Esophagus squamous epithelium (tissue), 5 donors: Measurements from ENCODE around the gene TMCO4. TPM values are rescaled to one million over a fixed set of nuclear protein-coding genes. Genes with fewer than 3 reads are reported as not detected.

ENCODE experiments used
- DNase-seq: peaks from one replicate; lab custom pipeline; 2025; lab: John Stamatoyannopoulos, UW
- H3K27ac ChIP-seq, 4 donors: fragments of 200-600 bp; sonication (generic); one replicate each; pipeline ENCODE4 v1.5.1; 2016 to 2019; ENCODE audit warnings: mild to moderate bottlenecking in 1 of 4
- H3K27me3 ChIP-seq, 4 donors: fragments of 200-600 bp; sonication (generic); 1 replicate in 3 of 4; 2 replicates in 1 of 4; pipeline versions ENCODE4 v1.5.1 to v1.6.0; 2017 to 2021; ENCODE audit warnings: antibody characterized with exemption in 1 of 4
- H3K36me3 ChIP-seq, 3 donors: fragments of 200-600 bp; sonication (generic); one replicate each; pipeline ENCODE4 v1.5.1; 2016 to 2019
- H3K4me1 ChIP-seq, 3 donors: fragments of 200-600 bp; sonication (generic); one replicate each; pipeline ENCODE4 v1.5.1; 2017 to 2019
- H3K4me3 ChIP-seq, 4 donors: fragments of 200-600 bp; sonication (generic); 1 replicate in 3 of 4; 2 replicates in 1 of 4; pipeline ENCODE4 v1.5.1; 2016 to 2019; ENCODE audit warnings: mild to moderate bottlenecking in 2 of 4, moderate library complexity in 1 of 4
- H3K9me3 ChIP-seq, 3 donors: fragments of 200-600 bp; sonication (generic); one replicate each; pipeline ENCODE4 v1.5.1; 2016 to 2019
- CTCF ChIP-seq, 6 experiments: fragments of 450-650 bp in 4 of 6; fragments of 200-600 bp in 2 of 6; sonication (generic) in 2 of 6; IDR thresholded peaks; one replicate each; pipeline ENCODE4 v1.5.1; 2016 to 2019; ENCODE audit warnings: antibody characterized with exemption in 6 of 6, mild to moderate bottlenecking in 4 of 6, moderate library complexity in 4 of 6
- POLR2A ChIP-seq, 4 donors: fragments of 450-650 bp; IDR thresholded peaks; one replicate each; pipeline ENCODE4 v1.6.1; 2017; ENCODE audit warnings: antibody characterized with exemption in 4 of 4, mild to moderate bottlenecking in 4 of 4, moderate library complexity in 3 of 4
- WGBS, 2 donors: methylation state at CpG; one replicate each; pipeline ENCODE4 v1.1.5; 2018; 5-methylcytosine and 5-hydroxymethylcytosine counted together
- intact Hi-C: fragments of 100-400 bp; cut with DNase I; formaldehyde crosslinking; loops from one replicate; pipeline ENCODE4 v1.15.0; 2022
- total RNA-seq, 4 donors: library from RNA; depleted of rRNA; stranded (reverse); fragments of >200 nt; gene quantifications; one replicate each; pipeline ENCODE4 v1.1.0, GENCODE V29; 2016
- donor health status: DM: yes; HTN: yes; CAD: no.

The TMCO4 gene
- total RNA-seq, 4 donors from 2014 or later, result 13.0 to 28.8 (median 21.2) TPM

DNA sequence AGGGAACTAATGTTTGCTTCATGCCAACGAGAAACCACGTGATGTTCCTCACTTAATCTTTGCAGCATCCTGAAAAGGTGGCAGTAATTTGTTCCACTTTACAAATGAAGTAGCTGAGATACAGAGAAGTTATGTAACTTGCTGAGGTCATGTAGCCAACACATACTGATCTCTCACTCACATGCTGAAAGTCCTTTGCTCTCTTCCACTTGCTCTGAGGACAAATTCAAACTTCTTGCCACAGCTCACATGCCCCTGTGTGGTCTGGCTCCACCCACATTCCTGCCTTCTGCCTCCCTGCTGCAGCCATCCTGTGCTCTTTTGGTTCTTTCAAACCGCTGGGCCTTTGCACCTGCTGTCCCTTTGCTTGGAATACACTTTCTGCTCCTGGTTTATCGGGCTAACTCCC, 55.4 kb downstream of the TMCO4 start:
- Histone ChIP-seq H3K27me3 (no peaks in the 10 kb centered on the region), H3K4me1 (no peaks in the 10 kb centered on the region), H3K36me3 (peaks cover 0 to 92% (median 17%) of the 10 kb centered on the region in 3 donors), H3K27ac (no peak overlapping the region), H3K4me3 (no peak overlapping the region), H3K9me3 (no peaks in the 10 kb centered on the region)
- WGBS, 2 donors, result 74 to 83% methylated on average over 4 of the region's 4 CpGs
- intact Hi-C loops, result no loop called here
- TF ChIP-seq CTCF (IDR thresholded peaks at IDR 0.05) (no peak), POLR2A (IDR thresholded peaks at IDR 0.05) (no peak)
- DNase-seq, result no peak

DNA sequence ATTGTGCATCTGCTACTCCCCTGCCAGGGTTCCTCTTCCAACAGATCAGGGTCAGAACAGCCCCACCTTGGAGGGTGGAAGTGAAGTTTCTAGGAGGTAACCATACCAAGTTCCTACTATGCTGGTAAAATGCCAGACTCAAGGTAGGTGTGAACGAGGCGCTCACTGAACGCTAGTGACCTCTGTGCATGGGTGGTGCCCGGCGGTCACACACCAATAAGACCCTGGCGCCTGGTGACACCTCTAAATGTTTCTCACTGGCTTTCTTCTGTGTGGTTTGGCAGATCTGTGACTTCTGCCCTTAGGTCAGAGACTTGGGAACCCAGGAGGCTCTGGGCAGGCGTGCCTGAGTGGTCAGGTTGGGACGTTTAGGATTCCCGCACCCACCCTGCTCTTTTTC, 55.9 kb downstream of the TMCO4 start:
- Histone ChIP-seq H3K4me1 (no peaks in the 10 kb centered on the region), H3K27me3 (no peaks in the 10 kb centered on the region), H3K4me3 (no peak overlapping the region), H3K27ac (no peak overlapping the region), H3K9me3 (peaks cover 0 to 3% (median 0%) of the 10 kb centered on the region in 3 donors), H3K36me3 (peaks cover 0 to 86% (median 17%) of the 10 kb centered on the region in 3 donors)
- intact Hi-C loops, result no loop called here
- TF ChIP-seq POLR2A (IDR thresholded peaks at IDR 0.05), result no peak
- TF ChIP-seq CTCF (IDR thresholded peaks at IDR 0.05), result no peak
- WGBS, 2 donors, result 84 to 89% methylated on average over 6 to 9 of the region's 9 CpGs
- DNase-seq, result no peak

- WGBS, 2 donors, result 95 to 98% methylated on average over 3 of the region's 3 CpGs
- no peak overlapping the region for H3K4me3 ChIP-seq
- TF ChIP-seq CTCF (IDR thresholded peaks at IDR 0.05) (no peak), POLR2A (IDR thresholded peaks at IDR 0.05) (no peak)
- peaks cover 0 to 4% (median 0%) of the 10 kb centered on the region in 3 donors for H3K9me3 ChIP-seq
- H3K4me1 ChIP-seq, result no peaks in the 10 kb centered on the region
- intact Hi-C loops, result no loop called here
- peaks cover 0 to 80% (median 17%) of the 10 kb centered on the region in 3 donors for H3K36me3 ChIP-seq
- H3K27ac ChIP-seq, result no peak overlapping the region
- no peak for DNase-seq
- H3K27me3 ChIP-seq, result no peaks in the 10 kb centered on the region
Measured at GRCh38 chr1:19743180-19743579, 56.5 kb downstream of the TMCO4 start.

DNA sequence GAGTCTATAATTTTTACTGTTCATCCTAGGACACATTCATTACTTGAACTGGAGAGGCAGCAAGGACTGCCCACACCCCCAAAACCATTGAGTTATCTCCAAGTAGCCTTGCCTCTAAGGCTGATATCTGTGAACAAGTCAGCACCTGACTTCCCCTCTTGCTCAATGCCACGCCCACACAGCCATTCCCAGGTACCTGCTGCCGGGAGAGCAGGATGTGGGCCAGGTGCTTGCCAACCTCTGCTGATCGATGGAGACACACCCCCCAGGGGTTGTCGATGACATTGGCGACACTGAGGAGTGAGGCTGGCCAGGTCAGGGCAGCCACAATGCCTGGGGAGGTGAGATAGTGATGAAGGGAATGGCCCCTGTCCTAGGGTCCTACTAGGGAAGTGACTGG, 60.1 kb downstream of the TMCO4 start:
- intact Hi-C loops, result no loop called here
- DNase-seq, result no peak
- 47% methylated on average over 4 of the region's 5 CpGs; no CpG with 5 or more reads in 1 of the 2 donors for WGBS, 2 donors
- no peak overlapping the region for H3K27ac ChIP-seq
- H3K4me1 ChIP-seq, result no peaks in the 10 kb centered on the region
- no peaks in the 10 kb centered on the region for H3K27me3 ChIP-seq
- H3K36me3 ChIP-seq, result peaks cover 0 to 74% (median 0%) of the 10 kb centered on the region in 3 donors
- no peak overlapping the region for H3K4me3 ChIP-seq
- peaks cover 0 to 4% (median 0%) of the 10 kb centered on the region in 3 donors for H3K9me3 ChIP-seq
- TF ChIP-seq POLR2A (IDR thresholded peaks at IDR 0.05) (no peak), CTCF (IDR thresholded peaks at IDR 0.05) (no peak)

DNA sequence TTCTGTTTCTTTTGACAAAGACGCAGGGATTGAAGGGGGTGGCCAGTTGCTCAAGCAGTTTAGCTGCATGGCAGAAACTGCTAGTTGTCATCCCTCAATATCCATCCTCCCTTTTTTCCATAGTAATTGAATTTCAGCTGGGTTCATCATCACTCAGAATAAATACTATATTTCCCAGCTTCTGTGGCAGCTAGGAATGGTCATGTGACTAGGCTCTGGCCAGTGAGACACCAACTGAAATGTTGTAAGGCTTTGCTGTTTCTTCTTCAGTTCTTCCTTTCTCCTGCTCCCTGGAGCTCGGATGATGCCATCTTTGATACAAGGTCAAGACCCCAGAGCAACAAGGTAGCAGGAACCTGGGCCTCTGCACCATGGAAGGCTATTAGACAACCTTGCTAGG, 61.0 kb downstream of the TMCO4 start:
- WGBS, 2 donors, result 84 to 93% methylated on average over 2 of the region's 2 CpGs
- Histone ChIP-seq H3K4me1 (no peaks in the 10 kb centered on the region), H3K36me3 (peaks cover 0 to 74% (median 0%) of the 10 kb centered on the region in 3 donors), H3K4me3 (no peak overlapping the region), H3K27ac (no peak overlapping the region), H3K9me3 (peaks cover 0 to 4% (median 0%) of the 10 kb centered on the region in 3 donors), H3K27me3 (no peaks in the 10 kb centered on the region)
- intact Hi-C loops, result no loop called here
- no peak for DNase-seq
- TF ChIP-seq CTCF (IDR thresholded peaks at IDR 0.05) (no peak), POLR2A (IDR thresholded peaks at IDR 0.05) (no peak)
